ENCODE results near the gene EDC3.
"Not testable (repeated sequence)": the region's sequence is repeated elsewhere in the genome, so short reads cannot be mapped to it uniquely, and the experiment has no call there.

Gene EDC3

GRCh38 chr15:74630284-74631086, 65.3 kb downstream of the EDC3 start:
- FAIRE-seq = no peak
- no peak for DNase-seq (ENCODE audit: insufficient read length, low spot score)
- TF ChIP-seq CTCF (IDR thresholded peaks at IDR 0.05; ENCODE audit: insufficient read depth, missing control alignments) = no peak

GRCh38 chr15:74629696-74630095, 66.1 kb downstream of the EDC3 start:
- not testable (repeated sequence) for FAIRE-seq; DNase-seq (ENCODE audit: insufficient read length, low spot score)

- TF ChIP-seq CTCF (IDR thresholded peaks at IDR 0.05; ENCODE audit: insufficient read depth, missing control alignments) = no peak
- no peak for FAIRE-seq
- no peak for DNase-seq (ENCODE audit: insufficient read length, low spot score)
These were observed 66.9 kb downstream of the EDC3 start for GRCh38 chr15:74628949-74629348.

GRCh38 chr15:74628199-74628598, 67.6 kb downstream of the EDC3 start:
- DNase-seq (ENCODE audit: insufficient read length, low spot score) (no peak), FAIRE-seq (no peak)
- TF ChIP-seq CTCF (IDR thresholded peaks at IDR 0.05; ENCODE audit: insufficient read depth, missing control alignments) = no peak

- peak; percentile 2 for DNase-seq (ENCODE audit: insufficient read length, low spot score)
- no peak for FAIRE-seq
- no peak for TF ChIP-seq CTCF (IDR thresholded peaks at IDR 0.05; ENCODE audit: insufficient read depth, missing control alignments)
These were observed 68.1 kb downstream of the EDC3 start for GRCh38 chr15:74627766-74628165.

- FAIRE-seq (no peak), DNase-seq (ENCODE audit: insufficient read length, low spot score) (peak; percentile 4)
- no peak for TF ChIP-seq CTCF (IDR thresholded peaks at IDR 0.05; ENCODE audit: insufficient read depth, missing control alignments)
These were observed 68.8 kb downstream of the EDC3 start for GRCh38 chr15:74626752-74627692.

- no peak for FAIRE-seq
- no peak for TF ChIP-seq CTCF (IDR thresholded peaks at IDR 0.05; ENCODE audit: insufficient read depth, missing control alignments)
- no peak for DNase-seq (ENCODE audit: insufficient read length, low spot score)
These were observed 69.5 kb downstream of the EDC3 start for GRCh38 chr15:74626336-74626735.

All from D721Med (cell line).